ENCODE measurements around the gene HELZ2.
"Not testable (repeated sequence)": the region's sequence is repeated elsewhere in the genome, so short reads cannot be mapped to it uniquely, and the experiment has no call there.

The HELZ2 gene

DNA sequence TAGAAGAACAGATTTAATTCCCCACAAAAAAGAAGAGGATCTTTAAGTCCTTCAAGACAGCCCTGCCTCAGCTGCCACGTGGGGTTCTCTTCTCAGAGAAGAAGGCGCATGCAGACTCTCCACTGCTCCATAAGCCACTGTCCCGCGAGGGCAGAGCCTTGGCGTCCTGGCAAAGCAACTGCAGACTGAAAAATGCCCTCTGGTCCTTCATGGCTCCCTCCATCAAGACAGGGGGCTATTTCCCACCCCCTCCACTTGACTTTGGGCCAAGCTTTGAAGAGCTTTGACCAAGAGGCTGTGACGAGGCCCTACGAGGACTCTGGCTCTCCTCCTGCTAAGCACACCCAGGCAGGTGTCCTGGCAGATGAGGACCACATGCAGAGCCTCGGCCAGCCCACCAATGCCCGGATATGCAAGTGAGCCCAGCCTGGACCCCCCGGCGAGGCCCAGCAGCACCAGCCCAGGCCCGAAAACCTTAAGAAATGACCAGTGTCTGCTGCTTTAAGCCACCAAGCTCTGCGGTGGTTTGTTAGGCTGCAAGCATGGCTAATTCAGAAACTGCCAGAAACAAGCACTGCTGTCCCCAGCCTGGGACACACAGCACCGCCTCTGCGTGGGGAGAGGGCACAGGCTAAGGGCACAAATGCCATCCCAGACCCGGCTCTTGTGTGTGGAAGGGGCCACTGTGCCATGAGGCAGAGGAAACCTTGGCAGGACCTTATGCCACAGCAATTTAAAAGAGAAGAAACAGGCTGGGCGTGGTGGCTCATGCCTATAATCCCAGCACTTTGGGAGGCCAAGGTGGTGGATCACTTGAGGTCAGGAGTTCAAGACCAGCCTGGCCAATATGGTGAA, 36.8 kb upstream of the HELZ2 start:
- no peak for DNase-seq (ENCODE audit: low spot score)

DNA sequence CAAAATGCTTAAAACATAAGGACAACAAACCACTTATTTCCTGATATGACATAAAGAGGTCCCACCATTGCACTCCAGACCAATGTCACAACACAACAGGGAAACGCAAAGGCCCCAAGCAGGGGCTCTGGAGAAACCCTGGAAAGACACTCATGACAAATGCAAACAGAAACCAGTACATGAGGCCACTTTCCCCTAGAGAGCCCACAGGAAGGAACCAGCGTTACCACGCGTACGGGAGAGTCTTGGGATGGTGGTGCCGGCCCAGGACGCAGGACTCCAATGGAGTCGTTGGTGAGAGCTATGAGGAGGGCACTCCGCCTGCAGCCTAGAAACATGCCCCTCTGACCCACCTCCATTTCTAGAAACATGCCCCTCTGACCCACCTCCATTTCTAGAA, 32.6 kb upstream of the HELZ2 start:
- ChIA-PET CTCF (no interaction called here), POLR2A (ENCODE audit: low non-redundant PET) (no interaction called here)
- H3K27ac ChIP-seq: no peak overlapping the region
- TF ChIP-seq, protein P1, sequence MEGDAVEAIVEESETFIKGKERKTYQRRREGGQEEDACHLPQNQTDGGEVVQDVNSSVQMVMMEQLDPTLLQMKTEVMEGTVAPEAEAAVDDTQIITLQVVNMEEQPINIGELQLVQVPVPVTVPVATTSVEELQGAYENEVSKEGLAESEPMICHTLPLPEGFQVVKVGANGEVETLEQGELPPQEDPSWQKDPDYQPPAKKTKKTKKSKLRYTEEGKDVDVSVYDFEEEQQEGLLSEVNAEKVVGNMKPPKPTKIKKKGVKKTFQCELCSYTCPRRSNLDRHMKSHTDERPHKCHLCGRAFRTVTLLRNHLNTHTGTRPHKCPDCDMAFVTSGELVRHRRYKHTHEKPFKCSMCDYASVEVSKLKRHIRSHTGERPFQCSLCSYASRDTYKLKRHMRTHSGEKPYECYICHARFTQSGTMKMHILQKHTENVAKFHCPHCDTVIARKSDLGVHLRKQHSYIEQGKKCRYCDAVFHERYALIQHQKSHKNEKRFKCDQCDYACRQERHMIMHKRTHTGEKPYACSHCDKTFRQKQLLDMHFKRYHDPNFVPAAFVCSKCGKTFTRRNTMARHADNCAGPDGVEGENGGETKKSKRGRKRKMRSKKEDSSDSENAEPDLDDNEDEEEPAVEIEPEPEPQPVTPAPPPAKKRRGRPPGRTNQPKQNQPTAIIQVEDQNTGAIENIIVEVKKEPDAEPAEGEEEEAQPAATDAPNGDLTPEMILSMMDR (conservative IDR thresholded peaks at IDR 0.05; ENCODE audit: low read depth): no peak
- DNase-seq (ENCODE audit: low spot score): no peak

More for the DNA sequence above, 36.8 kb upstream of the HELZ2 start:
- TF ChIP-seq, protein P1 (conservative IDR thresholded peaks at IDR 0.05; ENCODE audit: low read depth): no peak
- POLR2A ChIA-PET (ENCODE audit: low non-redundant PET): no interaction called here
- H3K27ac ChIP-seq: peak overlapping the region; percentile 41
- CTCF ChIA-PET: interaction anchor here (1.2 kb wide), 1 partner anchor 25 kb away, joined by 3 read pairs; no protein-coding TSS in a partner anchor

DNA sequence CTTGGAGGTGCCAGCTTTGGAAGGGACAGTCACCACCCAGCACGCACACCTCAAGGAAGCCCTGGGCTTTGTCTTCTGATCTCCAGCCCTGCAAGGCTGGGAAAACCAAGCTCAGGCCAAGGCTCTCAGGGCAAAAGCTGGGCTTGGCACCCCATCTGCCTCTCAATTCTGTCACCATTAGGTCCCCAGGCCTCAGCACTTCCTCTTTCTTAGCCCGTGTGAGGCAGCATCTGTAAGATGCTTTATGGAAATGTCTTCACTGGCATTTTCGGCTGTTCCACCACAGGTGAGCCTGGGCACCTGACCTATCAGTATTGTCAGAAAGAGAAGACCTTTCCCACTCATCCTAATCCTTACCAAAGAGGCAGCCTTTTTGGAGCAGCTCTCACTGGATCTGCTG, 28.3 kb upstream of the HELZ2 start:
- CTCF ChIA-PET: interaction anchor here (0.6 kb wide), 2 partner anchors 10 kb away, joined by 3 read pairs; no protein-coding TSS in a partner anchor
- no peak for DNase-seq (ENCODE audit: low spot score)
- POLR2A ChIA-PET (ENCODE audit: low non-redundant PET): no interaction called here
- TF ChIP-seq, protein P1 (conservative IDR thresholded peaks at IDR 0.05; ENCODE audit: low read depth): no peak
- peak overlapping the region; percentile 20; the same call in 1 of the 2 replicates for H3K27ac ChIP-seq

DNA sequence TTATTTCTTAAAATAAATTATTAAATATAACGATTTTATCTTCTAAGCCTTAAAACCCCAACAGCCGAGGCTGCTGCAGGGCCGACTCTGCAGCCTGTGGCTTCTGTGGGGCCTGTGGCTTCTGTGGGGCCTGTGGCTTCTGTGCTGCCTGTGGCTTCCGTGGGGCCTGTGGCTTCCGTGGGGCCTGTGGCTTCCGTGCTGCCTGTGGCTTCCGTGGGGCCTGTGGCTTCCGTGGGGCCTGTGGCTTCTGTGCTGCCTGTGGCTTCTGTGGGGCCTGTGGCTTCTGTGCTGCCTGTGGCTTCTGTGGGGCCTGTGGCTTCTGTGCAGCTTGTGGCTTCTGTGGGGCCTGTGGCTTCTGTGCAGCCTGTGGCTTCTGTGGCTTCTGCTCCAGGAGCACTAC, 27.6 kb upstream of the HELZ2 start:
- POLR2A ChIA-PET (ENCODE audit: low non-redundant PET); DNase-seq (ENCODE audit: low spot score); H3K27ac ChIP-seq: not testable (repeated sequence)
- CTCF ChIA-PET: interaction anchor here (0.6 kb wide), 1 partner anchor 11 kb away, joined by 3 read pairs; no protein-coding TSS in a partner anchor

DNA sequence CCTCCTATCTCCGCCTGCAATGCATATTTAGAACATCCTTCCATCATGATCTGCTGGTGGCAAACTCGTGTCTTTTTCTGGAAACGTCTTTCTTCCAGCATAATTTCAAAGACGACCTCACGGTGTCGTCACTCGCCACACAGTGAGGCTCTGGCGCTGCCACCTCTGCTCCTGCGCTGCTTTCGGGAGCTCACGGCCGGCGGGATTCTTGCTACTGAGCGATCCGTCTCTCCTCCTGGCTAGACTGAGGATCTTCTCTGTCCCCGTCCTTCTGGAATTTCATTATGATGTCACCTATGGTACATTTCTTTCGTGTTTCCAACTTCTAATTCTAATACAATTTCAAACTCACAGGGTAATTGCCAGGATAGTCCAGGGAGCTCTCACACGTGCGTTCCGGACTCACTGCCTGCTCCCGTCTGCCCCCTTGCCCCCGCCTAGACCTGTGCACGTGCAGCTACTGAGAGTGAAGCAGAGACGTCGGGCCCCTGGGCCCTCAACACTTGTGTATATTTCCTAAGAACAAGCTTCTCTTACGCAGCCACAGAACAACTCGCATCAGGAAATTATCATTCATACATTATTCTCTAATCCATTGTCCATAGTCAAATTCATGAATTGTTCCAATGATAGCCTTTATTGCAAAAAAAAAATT, 25.5 kb upstream of the HELZ2 start:
- H3K27ac ChIP-seq: no peak overlapping the region
- TF ChIP-seq, protein P1 (conservative IDR thresholded peaks at IDR 0.05; ENCODE audit: low read depth): no peak
- ChIA-PET CTCF (interaction anchor here (0.6 to 0.7 kb wide), 3 partner anchors 132 to 375 kb away, joined by 4 to 5 read pairs (median 4); no protein-coding TSS in a partner anchor), POLR2A (ENCODE audit: low non-redundant PET) (no interaction called here)
- no peak for DNase-seq (ENCODE audit: low spot score)

DNA sequence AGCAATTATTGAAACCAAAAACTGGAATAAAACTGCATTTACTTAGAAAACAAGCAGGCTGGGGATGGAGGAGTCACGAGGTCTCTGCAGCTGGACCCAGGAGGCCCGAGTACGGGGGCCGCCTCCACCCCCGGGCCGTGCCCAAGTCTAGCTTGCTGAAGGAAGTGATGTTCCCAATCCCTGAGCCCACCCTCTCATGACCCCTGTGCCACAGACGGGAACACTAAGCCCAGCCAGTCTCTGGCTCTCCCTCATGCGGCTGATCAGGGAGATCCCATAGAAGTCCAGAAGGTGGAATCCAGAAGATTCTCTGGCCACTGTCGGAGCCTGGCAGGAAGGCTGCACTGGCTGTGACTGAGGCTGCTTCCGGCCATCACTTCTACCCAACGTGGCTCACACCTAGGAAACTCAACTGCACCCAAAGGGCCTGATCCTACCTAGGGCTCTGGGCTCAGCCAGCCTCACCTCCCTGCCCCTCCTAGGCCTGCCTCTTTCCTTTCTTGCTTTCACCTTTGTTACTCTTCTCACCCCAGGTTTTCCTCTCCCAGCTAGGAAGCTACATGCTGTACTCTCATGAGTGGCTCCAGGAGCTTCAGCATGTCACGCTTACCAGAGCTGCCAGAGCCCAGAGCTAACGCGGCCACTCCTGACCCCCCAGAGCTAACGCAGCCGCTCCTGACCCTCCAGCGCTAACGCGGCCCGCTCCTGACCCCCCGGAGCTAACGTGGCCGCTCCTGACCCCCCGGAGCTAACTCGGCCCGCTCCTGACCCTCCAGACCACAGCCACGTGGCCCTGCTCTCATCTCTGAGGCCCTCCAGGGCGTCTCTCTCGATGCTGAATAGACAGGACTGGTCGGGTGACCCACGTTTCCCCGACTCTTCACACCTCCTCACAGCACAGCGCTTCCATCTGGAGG, 24.7 kb upstream of the HELZ2 start:
- TF ChIP-seq, protein P1 (conservative IDR thresholded peaks at IDR 0.05; ENCODE audit: low read depth): no peak
- POLR2A ChIA-PET (ENCODE audit: low non-redundant PET): no interaction called here
- peak overlapping the region; percentile 4; the same call in 1 of the 2 replicates for H3K27ac ChIP-seq
- CTCF ChIA-PET: interaction anchor here (0.6 to 0.7 kb wide), 3 partner anchors 18 to 181 kb away, joined by 3 to 5 read pairs (median 4); no protein-coding TSS in a partner anchor
- DNase-seq (ENCODE audit: low spot score): no peak
